B cell (primary cell): ENCODE measurements around the gene MED27. TPM values are rescaled to one million over a fixed set of nuclear protein-coding genes. Genes with fewer than 3 reads are reported as not detected.

ENCODE experiments used
- ATAC-seq: fragments of 200-7000 bp; cut with Tn5 transposase; one replicate; pipeline ENCODE4 v1.10.0; 2021; ENCODE audit warnings: low read depth, mild to moderate bottlenecking, moderate number of reproducible peaks, moderate library complexity
- CTCF ChIA-PET: fragments of 350-600 bp; sonication (Branson Sonifier 250); formaldehyde crosslinking; loops from one replicate; lab custom pipeline; 2021; ENCODE audit warnings: antibody characterized with exemption, inconsistent platforms; lab: Charles Lee
- POLR2A ChIA-PET: fragments of 350-600 bp; sonication (Branson Sonifier 250); formaldehyde crosslinking; loops from one replicate; lab custom pipeline; 2021; ENCODE audit warnings: antibody characterized with exemption; lab: Charles Lee
- DNase-seq: peaks from one replicate; pipeline ENCODE4 v3.0.0; 2013
- H2AFZ ChIP-seq: 2 replicates; pipeline ENCODE4 v1.6.1; 2012; ENCODE audit warnings: mild to moderate bottlenecking, low read depth, low read length; ENCODE audit not compliant: insufficient read depth, poor library complexity, severe bottlenecking
- H3K27ac ChIP-seq, 2 donors: 1 replicate in 1 of 2; 2 replicates in 1 of 2; pipeline ENCODE4 v1.5.1; 2012 to 2013; ENCODE audit warnings: low read length in 2 of 2, mild to moderate bottlenecking in 2 of 2, moderate library complexity in 1 of 2
- H3K27me3 ChIP-seq, 4 experiments: fragments of 200-600 bp in 1 of 4; sonication (generic) in 1 of 4; replicated peaks in 1 of 4; 1 replicate in 2 of 4; 2 replicates in 2 of 4; pipeline versions ENCODE4 v1.6.1 to v1.7.0; 2013 to 2016; ENCODE audit warnings: low read length in 3 of 4, mild to moderate bottlenecking in 2 of 4, mixed read lengths in 1 of 4, moderate library complexity in 1 of 4; ENCODE audit not compliant: insufficient read depth in 4 of 4, control insufficient read depth in 3 of 4; ENCODE audit errors: control extremely low read depth in 1 of 4
- H3K36me3 ChIP-seq, 2 experiments: replicated peaks in 1 of 2; 1 replicate in 1 of 2; 2 replicates in 1 of 2; pipeline versions ENCODE4 v1.6.1 to v1.7.1; 2013; ENCODE audit warnings: low read length in 1 of 2; ENCODE audit not compliant: insufficient read depth in 2 of 2, control insufficient read depth in 1 of 2; ENCODE audit errors: control extremely low read depth in 1 of 2, extremely low read depth in 1 of 2
- H3K4me1 ChIP-seq, 2 donors: fragments of 200-600 bp in 1 of 2; sonication (generic) in 1 of 2; 1 replicate in 1 of 2; 2 replicates in 1 of 2; pipeline versions ENCODE4 v1.5.1 to v1.6.1; 2013 to 2017; ENCODE audit warnings: low read length in 2 of 2; ENCODE audit not compliant: control insufficient read depth in 2 of 2, insufficient read depth in 2 of 2
- H3K4me2 ChIP-seq: replicated peaks from 2 replicates; pipeline ENCODE3; 2012; ENCODE audit warnings: mild to moderate bottlenecking, low read depth, low read length; ENCODE audit not compliant: poor library complexity, severe bottlenecking
- H3K4me3 ChIP-seq, 5 experiments: fragments of 200-600 bp in 1 of 5; sonication (generic) in 1 of 5; 1 replicate in 3 of 5; 2 replicates in 2 of 5; pipeline versions ENCODE4 v1.5.1 to v1.7.0; 2011 to 2016; ENCODE audit warnings: low read length in 4 of 5, mild to moderate bottlenecking in 4 of 5, low read depth in 2 of 5, control low read depth in 1 of 5, moderate library complexity in 1 of 5; ENCODE audit not compliant: insufficient read depth in 1 of 5; ENCODE audit errors: control extremely low read depth in 1 of 5, extremely low read depth in 1 of 5
- H3K79me2 ChIP-seq: fragments of 200-600 bp; sonication (generic); one replicate; pipeline ENCODE4 v1.6.0; 2016; ENCODE audit warnings: low read length; ENCODE audit not compliant: control insufficient read depth, insufficient read depth
- H3K9ac ChIP-seq: fragments of 200-600 bp; sonication (generic); 2 replicates; pipeline ENCODE4 v1.6.1; 2017; ENCODE audit warnings: mild to moderate bottlenecking, low read length, moderate library complexity
- H3K9me3 ChIP-seq, 3 donors: one replicate each; pipeline versions ENCODE4 v1.6.1 to v1.7.1; 2013; ENCODE audit warnings: low read length in 2 of 3; ENCODE audit not compliant: control insufficient read depth in 2 of 3, insufficient read depth in 1 of 3; ENCODE audit errors: control extremely low read depth in 1 of 3
- H4K20me1 ChIP-seq: 2 replicates; pipeline ENCODE4 v1.6.0; 2012; ENCODE audit warnings: mild to moderate bottlenecking, low read length; ENCODE audit not compliant: insufficient read depth, control insufficient read depth, poor library complexity, severe bottlenecking
- H3K27ac Mint-ChIP-seq: one replicate; pipeline ENCODE4 v1.8.0; 2021; ENCODE audit warnings: mixed read lengths
- H3K27me3 Mint-ChIP-seq: one replicate; pipeline ENCODE4 v1.8.0; 2021; ENCODE audit warnings: mixed read lengths
- H3K4me1 Mint-ChIP-seq: one replicate; pipeline ENCODE4 v1.8.0; 2021; ENCODE audit warnings: mixed read lengths
- H3K4me3 Mint-ChIP-seq: one replicate; pipeline ENCODE4 v1.8.0; 2021; ENCODE audit warnings: mixed read lengths
- H3K9me3 Mint-ChIP-seq: one replicate; pipeline ENCODE4 v1.8.0; 2022; ENCODE audit warnings: mixed read lengths; ENCODE audit not compliant: insufficient read depth
- CTCF ChIP-seq: fragments of 200-600 bp; IDR thresholded peaks from one replicate; pipeline ENCODE4 v1.8.0; 2022; ENCODE audit warnings: antibody characterized with exemption, mild to moderate bottlenecking
- EZH2 ChIP-seq: IDR thresholded peaks from 2 replicates; pipeline ENCODE4 v1.6.1; 2012; ENCODE audit warnings: borderline replicate concordance, low read depth, mild to moderate bottlenecking, moderate library complexity, low read length; ENCODE audit not compliant: insufficient read depth, poor library complexity, severe bottlenecking
- WGBS: methylation state at CpG from one replicate; pipeline ENCODE4 v1.1.5; 2013; ENCODE audit warnings: missing lambda C conversion rate; ENCODE audit not compliant: insufficient coverage; 5-methylcytosine and 5-hydroxymethylcytosine counted together
- intact Hi-C: fragments of 100-400 bp; cut with micrococcal nuclease; formaldehyde crosslinking; loops from one replicate; pipeline ENCODE4 v1.10.0; 2022
- polyA plus RNA-seq: library from polyadenylated mRNA; depleted of rRNA; stranded (reverse); fragments of >200 nt; gene quantifications from 2 replicates; pipeline ENCODE4 v1.2.3, GENCODE V29; 2012
- total RNA-seq, 2 donors: library from RNA; stranded (reverse); fragments of 120-200 nt in 1 of 2; gene quantifications; 1 replicate in 1 of 2; 2 replicates in 1 of 2; pipeline versions ENCODE4 v1.2.3 to v1.2.4, GENCODE V29; 2013 to 2022

MED27 gene
- total and polyA plus RNA-seq, 2 donors (not counting 1 experiment from before 2014, with no cell fraction given): 17.4 to 17.7 TPM

- Histone ChIP-seq H3K79me2 (no peaks in the 10 kb centered on the region), H4K20me1 (no peaks in the 10 kb centered on the region), H3K27ac (no peak overlapping the region), H3K9ac (no peak overlapping the region), H3K4me3 (no peak overlapping the region), H3K36me3 (no peaks in the 10 kb centered on the region), H3K4me1 (no peaks in the 10 kb centered on the region), H3K27me3 (peaks cover 0 to 15% (median 0%) of the 10 kb centered on the region in 4 experiments), H3K4me2 (no peak overlapping the region), H2AFZ (no peak overlapping the region), H3K9me3 (peaks cover 0 to 37% (median 12%) of the 10 kb centered on the region in 3 donors)
- ATAC-seq (no peak), DNase-seq (no peak)
- TF ChIP-seq EZH2 (no peak), CTCF (no peak)
- 63% methylated on average over 10 of the region's 10 CpGs for WGBS
- H3K4me3 Mint-ChIP-seq: no peak overlapping the region
- H3K4me1 Mint-ChIP-seq: no peaks in the 10 kb centered on the region
- peaks cover 17% of the 10 kb centered on the region for H3K27me3 Mint-ChIP-seq
- CTCF ChIA-PET: no interaction called here
- H3K9me3 Mint-ChIP-seq: peaks cover 4% of the 10 kb centered on the region
- no peak overlapping the region for H3K27ac Mint-ChIP-seq
- POLR2A ChIA-PET: no interaction called here
- intact Hi-C loops: no loop called here
These were observed 242.4 kb downstream of the MED27 start for GRCh38 chr9:131837316-131837715.

GRCh38 chr9:131836607-131837315 is 242.9 kb downstream of the MED27 start:
- peaks cover 12% of the 10 kb centered on the region for H3K27me3 Mint-ChIP-seq
- TF ChIP-seq EZH2: no peak
- intact Hi-C loops: no loop called here
- no peak overlapping the region for H3K27ac Mint-ChIP-seq
- H3K4me3 ChIP-seq: no peak overlapping the region
- H3K9ac ChIP-seq: no peak overlapping the region
- POLR2A ChIA-PET: no interaction called here
- DNase-seq: no peak
- no peak overlapping the region for H2AFZ ChIP-seq
- no peaks in the 10 kb centered on the region for H3K36me3 ChIP-seq
- 86% methylated on average over 16 of the region's 17 CpGs for WGBS
- no peak for ATAC-seq
- peaks cover 0 to 37% (median 12%) of the 10 kb centered on the region in 3 donors for H3K9me3 ChIP-seq
- no peaks in the 10 kb centered on the region for H4K20me1 ChIP-seq
- no peaks in the 10 kb centered on the region for H3K4me1 Mint-ChIP-seq
- peaks cover 0 to 15% (median 0%) of the 10 kb centered on the region in 4 experiments for H3K27me3 ChIP-seq
- H3K79me2 ChIP-seq: no peaks in the 10 kb centered on the region
- peaks cover 4% of the 10 kb centered on the region for H3K9me3 Mint-ChIP-seq
- CTCF ChIA-PET: no interaction called here
- no peak overlapping the region for H3K4me3 Mint-ChIP-seq
- H3K4me1 ChIP-seq: no peaks in the 10 kb centered on the region
- no peak overlapping the region for H3K4me2 ChIP-seq
- H3K27ac ChIP-seq: no peak overlapping the region
